DND-41 (cell line): ENCODE data around the gene MYOZ1.

Experiments
- EZH2 ChIP-seq: IDR thresholded peaks from 3 replicates; pipeline ENCODE4 v1.6.1; 2012; ENCODE audit warnings: borderline replicate concordance, low read depth, mild to moderate bottlenecking, moderate library complexity, low read length, inconsistent platforms; ENCODE audit not compliant: severe bottlenecking
- TF ChIP-seq, protein P1 (sequence below): IDR thresholded peaks from 2 replicates; pipeline ENCODE4 v1.5.1; 2012; ENCODE audit warnings: borderline replicate concordance, low read length, moderate library complexity, mild to moderate bottlenecking; ENCODE audit not compliant: poor library complexity, severe bottlenecking; ENCODE audit errors: extremely low read depth

GRCh38 chr10:73650537-73651331 lies 9.5 kb upstream of the MYOZ1 start:
- TF ChIP-seq, protein P1, sequence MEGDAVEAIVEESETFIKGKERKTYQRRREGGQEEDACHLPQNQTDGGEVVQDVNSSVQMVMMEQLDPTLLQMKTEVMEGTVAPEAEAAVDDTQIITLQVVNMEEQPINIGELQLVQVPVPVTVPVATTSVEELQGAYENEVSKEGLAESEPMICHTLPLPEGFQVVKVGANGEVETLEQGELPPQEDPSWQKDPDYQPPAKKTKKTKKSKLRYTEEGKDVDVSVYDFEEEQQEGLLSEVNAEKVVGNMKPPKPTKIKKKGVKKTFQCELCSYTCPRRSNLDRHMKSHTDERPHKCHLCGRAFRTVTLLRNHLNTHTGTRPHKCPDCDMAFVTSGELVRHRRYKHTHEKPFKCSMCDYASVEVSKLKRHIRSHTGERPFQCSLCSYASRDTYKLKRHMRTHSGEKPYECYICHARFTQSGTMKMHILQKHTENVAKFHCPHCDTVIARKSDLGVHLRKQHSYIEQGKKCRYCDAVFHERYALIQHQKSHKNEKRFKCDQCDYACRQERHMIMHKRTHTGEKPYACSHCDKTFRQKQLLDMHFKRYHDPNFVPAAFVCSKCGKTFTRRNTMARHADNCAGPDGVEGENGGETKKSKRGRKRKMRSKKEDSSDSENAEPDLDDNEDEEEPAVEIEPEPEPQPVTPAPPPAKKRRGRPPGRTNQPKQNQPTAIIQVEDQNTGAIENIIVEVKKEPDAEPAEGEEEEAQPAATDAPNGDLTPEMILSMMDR = no peak
- TF ChIP-seq EZH2 = no peak
